GM21528 (cell line): ENCODE results near the gene ASTN1.

Experiments used
- ATAC-seq: cut with Tn5 transposase; IDR thresholded peaks from one replicate; pipeline ENCODE4 v1.9.1; 2021; ENCODE audit warnings: mild to moderate bottlenecking, moderate library complexity; ENCODE audit not compliant: unreplicated experiment, low FRiP score

The ASTN1 gene

DNA sequence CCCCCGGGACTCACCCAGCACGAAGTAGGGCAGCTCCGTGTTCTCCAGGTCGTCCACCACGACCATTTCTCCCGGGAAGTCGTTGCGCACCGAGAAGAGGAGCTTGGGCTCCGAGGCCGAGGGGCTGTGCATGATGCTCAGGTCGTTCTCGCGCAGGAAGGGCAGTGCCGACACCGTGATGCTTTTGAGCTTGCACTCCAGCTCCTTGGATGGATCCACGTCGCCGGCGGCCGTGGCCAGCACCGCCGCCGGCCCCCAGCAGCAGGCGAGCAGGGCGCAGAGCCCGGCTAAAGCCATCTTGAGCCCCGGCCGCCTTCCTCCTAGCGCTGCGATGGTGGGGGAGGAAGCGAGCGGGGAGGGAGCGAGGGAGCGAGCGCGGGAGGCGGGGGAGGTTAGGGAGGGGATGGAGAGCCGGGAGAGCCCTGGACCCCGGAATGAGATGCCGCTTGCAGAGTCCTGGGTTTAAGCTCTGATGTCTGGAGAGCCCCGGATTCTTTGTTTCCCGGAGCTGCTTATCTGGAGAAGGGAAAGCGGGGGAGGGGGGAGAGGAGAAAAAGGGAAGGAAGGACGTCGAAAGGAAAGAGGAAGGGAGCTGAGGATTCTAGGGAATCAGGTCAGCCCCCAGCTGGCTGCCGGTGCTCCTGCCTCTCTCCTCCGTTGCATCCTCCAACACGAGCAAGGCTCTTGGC, at the start of gene ASTN1:
ASTN1 (minus strand) TSS at position 333 of the 689 bp plus-strand sequence; CDS start at position 297, 36 bp downstream.
- ATAC-seq, result no peak

DNA sequence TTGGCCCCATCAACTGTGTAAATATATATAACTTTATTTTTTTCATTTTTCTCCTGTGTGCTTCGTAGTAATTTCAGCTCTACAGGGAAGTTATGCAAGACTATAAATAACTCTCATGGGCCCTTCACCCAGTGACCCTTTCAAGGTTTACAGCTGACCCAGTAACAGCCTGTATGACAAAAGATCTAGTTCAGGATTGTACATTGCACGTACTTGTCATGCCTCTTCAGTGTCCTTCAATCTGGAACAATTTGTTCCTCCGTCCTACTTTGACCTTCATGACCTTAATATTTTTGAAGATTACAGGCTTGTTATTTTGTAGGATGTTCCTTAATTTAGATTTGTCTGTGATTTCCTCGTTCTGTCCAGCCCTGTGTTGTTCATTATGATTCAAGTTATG, 46.7 kb upstream of the ASTN1 start:
- no peak for ATAC-seq

DNA sequence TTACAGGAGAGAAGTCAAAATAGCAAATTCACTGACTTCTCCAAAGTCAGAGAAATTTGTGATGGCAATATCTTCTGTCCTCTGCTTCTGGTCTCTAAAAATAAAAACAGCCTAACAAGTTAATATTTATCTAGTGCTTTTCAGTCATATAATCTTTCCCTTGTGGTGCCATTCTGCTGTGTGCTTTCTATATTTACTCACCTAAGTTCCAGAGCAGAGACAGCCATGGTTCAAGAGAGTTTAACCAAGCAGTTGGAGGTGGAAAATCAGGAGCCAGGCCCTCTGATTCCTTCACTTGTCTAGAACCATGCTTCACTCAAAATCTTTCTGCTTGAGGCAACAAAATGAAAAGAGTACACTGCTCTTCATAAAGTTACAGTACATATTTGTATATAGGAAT, 45.6 kb upstream of the ASTN1 start:
- ATAC-seq, result no peak

DNA sequence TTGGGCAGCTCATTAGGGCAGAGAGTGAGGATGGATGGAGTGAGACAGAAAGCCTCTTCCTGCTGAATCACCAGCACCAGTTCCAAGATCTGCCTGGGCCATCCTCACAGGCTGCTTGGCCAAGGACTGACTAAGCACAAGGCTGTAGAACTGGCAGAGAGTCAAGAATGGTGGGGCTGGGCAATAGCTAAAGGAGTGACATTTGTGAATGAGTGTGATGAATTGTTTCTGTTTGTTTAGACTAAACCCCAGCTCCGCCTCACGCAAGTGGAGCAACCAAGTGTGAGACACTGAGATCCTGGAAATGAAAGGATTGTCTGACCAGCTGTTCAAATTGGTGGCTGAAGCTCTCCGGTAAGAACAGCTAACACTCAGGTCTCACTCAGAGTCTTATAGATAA, 44.8 kb upstream of the ASTN1 start:
- no peak for ATAC-seq

DNA sequence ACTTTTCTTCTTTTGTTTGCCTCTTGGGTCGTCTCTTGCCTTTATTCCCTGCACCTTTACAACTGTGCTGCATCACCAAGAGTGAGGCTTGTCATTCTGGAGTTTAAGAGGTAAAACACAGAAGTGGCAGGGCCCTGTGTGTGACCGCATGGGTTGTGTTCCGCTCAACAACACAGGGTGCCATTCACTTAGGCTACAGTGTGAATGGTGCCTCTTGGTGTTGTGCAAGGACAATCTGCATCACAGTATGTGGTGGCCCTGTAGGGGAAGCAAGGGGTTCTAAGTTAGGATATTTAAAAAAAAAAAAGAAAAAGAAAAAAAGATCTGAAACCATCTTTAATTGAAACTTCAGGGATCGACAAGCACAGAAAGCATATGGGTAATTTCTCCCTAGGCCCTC, 44.4 kb upstream of the ASTN1 start:
- ATAC-seq, result no peak

DNA sequence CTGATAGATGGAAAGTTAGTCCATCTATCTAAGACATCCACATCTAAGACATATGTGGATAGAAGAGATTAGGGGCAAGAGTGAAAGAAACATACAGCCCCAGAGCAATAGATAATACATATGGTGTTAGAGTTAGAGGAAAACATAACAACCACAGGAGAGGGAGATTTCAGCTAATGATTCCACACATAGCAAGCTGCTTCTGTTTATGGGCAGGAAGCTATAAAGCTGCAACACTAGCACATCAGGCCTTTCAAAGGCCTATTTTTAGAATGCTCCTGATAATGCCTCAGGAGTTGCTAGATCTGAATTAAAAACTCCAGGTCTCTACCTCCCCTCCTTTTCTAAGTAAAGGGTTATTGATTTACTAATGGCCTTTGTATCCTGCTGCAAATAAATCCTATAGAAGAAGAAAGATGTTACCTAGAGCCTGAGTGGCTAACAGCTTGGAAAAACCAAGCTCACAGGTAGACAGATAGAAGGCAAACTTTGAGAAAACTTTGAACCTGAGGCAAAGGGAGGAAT, 42.4 kb upstream of the ASTN1 start:
- ATAC-seq, result no peak

DNA sequence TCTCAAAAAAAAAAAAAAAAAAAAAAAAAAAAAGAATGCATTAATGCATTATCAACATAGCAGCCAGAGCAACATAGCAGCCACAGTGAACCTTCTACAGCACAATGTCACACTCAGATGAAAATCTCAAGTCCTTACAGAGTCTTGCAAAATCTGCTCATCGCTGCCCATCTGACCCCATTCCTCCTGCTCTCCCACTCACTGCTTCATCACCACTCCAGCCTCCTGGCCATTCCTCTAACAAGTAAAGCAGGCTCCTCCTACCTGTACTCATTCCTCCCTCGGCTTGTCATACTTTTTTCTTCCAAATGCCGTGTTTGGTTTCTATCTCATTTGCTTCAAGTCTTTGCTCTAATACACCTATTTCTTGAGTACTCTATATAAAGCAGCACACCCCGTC, 35.8 kb upstream of the ASTN1 start:
- ATAC-seq, result no peak

DNA sequence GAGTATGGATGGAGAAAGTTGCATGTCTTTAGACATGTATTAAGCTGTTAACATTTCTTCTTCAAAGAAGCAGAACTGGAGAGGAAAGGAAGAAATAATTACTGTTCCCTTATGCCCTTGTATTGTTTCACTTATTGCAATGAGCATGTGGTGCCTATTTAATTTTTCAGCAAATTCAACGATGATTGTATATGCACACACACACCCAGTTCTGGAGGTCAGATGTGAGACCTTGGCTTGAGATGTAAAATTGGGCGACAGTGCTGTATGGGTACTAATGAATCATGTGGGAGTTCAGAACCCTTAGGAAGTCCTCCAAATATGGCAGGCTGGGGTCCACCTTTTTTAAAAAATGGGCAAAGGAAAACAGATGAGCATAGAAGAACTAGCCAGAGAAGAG, 33.7 kb upstream of the ASTN1 start:
- no peak for ATAC-seq

DNA sequence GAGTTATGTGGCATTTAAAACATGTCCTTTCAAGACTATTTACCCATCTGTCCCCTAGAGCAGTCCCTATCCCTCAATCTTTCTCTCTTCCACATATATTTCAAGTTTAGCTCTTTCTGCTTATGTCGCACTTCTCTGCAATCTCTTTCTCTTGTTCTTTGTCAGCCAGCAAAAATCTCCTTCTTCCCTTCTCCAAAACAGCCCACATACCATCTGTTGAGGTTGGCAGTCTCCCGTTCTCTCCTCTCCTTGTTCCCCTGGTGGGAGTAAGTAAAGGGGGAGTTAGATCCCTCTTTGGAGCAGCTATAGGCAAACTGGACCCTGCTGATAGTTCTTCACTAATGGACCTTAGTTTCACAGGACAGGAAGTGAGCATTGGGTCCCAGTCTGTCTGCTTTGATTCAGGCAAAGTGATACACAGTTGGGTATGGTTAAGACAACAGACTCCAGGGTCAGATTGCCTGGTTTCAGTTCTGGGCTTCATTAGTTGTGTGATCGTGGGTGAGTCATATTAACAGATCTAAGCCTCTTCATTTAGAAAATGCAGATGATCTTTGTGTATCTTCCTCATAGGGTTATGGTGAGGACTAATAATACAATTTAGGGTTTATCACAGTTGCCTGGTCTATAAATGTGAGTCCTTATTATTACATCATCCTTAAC, 25.9 kb upstream of the ASTN1 start:
- no peak for ATAC-seq

DNA sequence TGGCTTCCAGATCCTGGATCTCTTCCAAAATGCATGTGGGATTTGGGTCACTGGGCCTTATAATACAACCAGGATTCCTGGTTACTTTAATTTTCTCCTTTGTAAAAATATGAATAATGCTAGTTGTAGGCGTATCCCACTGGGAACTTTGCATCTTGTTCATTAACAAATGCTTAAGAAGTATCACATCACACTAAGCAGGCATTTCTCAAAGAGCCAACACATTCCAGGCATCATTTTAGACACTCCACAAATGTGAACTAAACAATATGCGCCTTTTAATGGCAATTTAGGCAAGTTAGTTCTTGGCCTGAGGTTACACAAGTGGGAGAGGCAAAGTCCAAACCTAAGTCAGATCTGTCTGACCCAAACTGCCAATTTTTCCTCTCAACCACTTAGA, 22.1 kb upstream of the ASTN1 start:
- no peak for ATAC-seq

DNA sequence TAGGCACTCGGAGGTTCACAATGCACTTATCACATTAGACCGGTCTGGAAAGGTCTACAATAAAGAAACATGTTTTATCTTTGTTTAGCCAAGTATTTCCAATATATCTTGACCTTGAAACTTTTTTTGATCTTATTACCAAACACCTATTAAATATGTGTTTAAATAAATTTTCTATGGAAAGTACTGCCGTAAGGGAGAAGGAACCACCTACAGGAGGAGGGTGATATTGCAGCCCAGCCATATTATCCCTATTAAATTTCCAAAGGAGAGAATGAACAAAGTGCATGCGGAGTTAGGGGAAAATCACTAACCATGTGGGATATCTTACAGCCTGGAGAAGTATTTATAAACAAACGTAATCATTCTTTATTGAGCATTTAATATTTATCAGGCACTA, 20.7 kb upstream of the ASTN1 start:
- no peak for ATAC-seq

DNA sequence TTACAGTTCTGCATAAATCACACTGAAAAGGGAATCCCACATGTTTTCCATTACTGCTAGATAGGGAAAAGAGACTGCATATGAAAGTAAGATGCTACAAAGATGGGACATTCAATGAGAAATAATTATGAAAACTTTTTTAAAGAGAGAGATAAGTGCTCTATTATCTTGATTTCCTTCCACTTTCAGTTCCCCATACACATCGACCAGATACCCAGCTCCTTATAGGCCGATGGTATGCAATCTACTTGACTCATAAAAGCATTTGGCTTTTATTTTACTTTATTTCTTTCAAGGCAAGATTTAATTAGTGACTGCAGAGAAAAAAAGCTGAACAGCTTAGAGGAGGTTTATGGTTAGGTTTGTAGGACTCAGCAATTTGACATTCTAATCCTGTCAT, 19.3 kb upstream of the ASTN1 start:
- no peak for ATAC-seq

DNA sequence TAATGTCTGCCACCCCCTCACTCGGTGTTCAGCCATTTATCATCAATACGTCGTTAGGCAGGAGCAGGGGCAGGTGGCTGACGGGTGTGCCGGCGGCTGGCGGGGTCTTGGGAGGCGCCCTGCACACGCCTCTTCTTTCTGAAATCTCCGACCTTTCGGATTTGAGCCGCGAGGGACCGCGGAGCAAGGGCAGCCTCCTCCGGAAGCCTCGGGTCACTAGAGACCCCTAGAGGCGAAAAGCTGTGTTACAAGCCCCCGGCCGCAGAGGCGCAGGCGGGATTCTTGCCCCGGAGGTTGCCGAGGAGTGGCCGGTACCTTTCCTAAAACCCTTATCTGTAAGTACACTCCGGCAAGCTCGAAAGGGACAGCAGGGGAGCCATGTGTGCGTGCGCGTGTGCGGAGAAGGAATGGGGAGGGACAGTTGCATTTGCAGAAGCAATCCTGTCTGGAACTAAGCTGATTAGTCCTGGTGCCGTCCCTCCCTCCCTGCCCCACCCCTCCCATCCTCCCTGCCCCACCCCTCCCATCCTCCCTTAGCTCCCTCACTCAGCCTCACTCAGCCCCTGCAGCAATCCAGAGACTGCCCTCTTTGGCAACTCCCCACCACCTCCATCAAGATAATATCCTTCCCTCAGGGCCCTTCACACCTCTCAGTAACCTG, 17.2 kb upstream of the ASTN1 start:
- ATAC-seq, result peak; percentile 94

DNA sequence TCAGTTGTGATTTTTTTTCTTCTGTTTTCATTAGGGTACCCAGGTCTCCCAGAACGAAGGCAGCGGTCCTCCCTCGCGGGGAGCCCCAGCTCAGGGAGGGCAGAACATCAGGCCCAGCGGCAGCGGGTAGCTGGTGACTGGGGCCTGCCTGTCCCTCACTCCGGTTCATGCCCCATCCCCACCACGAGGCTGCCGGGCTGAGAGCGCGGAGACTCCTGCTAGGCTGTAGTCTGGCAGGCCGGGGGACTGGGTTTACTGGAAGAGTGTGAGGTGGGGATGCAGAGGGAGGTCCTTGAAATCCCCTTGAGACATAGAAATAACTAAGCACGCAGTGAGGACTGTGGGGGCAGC, 16.7 kb upstream of the ASTN1 start:
- peak; percentile 20 for ATAC-seq

DNA sequence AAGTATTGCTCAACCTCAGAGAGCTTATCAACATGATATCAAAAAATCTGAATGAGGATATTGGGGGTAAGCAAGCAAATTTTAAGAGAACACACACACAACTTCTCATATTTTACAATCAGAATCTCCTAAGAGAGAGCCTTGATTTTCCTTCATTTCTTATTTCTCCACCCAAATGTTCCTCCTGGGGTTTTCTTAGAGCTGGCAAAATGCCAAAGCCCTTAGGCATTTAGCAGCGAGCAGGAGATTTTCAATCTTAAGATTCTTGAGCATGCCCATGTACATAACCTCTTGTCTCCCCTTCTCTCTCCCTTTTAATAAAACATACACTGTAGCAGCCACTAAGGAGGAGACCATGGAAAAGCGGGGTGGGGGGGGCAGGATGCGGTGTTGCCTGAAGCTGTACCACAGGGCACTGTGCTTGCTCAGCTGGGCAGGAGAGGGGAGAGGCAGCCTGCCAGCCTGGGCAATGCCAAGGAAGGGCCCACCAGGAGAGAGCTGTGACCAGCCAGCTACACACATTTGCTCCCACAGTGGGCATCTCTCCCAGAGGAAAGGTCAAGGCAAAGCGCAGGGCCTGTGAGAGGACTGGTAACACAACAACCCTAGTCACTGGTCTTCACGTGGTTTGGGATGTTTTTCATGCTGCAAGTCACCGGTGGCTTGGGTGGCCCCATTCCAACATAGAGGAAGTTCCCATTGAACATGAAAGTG, 10.6 kb upstream of the ASTN1 start:
- ATAC-seq, result no peak

DNA sequence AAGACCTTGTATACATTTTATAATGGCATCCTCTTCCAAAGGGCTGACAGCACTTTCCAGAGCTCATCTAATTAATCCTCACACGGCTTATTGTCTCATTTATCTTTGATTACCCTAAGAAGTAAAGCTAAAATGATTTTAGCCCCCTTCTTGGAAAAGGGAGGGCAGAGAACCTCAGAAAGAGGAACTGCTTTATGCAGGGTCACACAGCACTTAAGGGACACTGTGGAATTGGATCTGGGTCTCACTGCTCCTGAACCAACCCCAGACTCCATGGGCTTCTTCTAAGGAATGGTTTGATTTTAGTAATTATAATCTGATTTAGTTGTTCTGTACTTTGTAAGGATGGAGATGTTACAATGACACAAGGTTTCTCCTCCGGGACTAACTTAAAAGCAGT, 9.5 kb upstream of the ASTN1 start:
- ATAC-seq, result no peak

DNA sequence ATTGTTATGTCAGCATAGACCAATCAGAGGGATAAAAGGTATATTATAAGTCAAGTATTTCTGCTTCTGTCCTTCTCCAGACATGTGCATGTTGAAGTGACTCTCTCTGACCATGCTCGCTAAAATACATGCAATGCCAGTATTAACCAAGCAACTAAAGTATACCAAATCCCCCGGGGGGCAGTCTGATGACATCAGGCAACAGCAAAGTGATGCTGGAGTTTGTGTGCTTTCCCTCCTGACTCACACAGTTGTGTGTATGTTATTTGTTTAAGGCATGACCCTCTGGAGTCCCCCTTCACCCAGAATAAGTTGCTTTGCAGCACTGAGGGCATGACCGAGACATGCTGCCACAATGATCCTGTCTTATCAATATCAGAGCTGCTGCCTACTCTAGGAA, 8.4 kb upstream of the ASTN1 start:
- no peak for ATAC-seq

DNA sequence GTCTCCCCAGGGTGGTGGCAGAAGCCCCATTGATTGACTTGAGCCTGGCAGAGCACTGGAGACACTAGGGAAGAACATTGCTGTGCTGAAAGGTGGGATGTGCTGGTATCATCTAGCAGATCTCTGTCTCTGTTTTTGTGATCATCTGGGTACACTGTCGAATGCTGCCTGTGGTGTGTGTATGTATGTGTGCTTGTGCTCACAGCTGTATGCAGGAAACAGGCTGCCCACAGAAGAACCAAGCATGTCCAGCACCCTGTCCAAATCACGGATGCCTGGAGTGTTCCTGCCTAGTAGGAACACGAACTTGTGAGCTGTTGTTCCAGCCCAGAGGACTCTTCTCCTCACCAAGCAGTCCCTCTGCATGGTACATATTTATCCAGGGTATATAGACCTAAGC, 7.8 kb upstream of the ASTN1 start:
- no peak for ATAC-seq

DNA sequence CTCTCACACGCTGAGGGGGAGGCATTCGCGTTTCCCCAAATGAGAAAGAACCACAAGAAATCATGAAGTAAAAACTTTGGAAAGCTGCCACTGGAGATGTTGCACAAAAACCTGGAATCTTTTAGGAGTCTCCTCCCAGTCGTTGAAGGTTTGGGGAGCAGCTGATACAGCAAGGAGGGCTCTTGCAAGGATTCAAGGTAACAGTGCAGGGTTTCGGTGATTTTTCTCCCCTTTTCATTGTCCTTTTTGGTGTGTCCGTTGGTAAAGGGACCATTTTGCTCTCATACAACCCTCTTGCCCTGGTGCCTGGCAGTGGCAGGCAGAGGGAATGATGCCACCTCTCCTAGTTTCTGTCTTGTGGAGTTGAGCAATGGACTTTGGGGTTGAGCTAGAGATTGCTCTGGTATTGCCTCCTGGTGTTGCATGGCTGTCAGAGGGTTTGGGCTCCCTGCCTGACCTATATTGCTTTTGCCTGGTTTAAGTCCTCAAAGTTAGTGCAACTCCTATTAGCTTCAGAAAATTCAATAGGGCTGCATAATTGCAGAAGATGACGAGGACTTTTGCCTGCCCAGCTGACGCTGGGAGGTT, 7.1 kb upstream of the ASTN1 start:
- ATAC-seq, result no peak

DNA sequence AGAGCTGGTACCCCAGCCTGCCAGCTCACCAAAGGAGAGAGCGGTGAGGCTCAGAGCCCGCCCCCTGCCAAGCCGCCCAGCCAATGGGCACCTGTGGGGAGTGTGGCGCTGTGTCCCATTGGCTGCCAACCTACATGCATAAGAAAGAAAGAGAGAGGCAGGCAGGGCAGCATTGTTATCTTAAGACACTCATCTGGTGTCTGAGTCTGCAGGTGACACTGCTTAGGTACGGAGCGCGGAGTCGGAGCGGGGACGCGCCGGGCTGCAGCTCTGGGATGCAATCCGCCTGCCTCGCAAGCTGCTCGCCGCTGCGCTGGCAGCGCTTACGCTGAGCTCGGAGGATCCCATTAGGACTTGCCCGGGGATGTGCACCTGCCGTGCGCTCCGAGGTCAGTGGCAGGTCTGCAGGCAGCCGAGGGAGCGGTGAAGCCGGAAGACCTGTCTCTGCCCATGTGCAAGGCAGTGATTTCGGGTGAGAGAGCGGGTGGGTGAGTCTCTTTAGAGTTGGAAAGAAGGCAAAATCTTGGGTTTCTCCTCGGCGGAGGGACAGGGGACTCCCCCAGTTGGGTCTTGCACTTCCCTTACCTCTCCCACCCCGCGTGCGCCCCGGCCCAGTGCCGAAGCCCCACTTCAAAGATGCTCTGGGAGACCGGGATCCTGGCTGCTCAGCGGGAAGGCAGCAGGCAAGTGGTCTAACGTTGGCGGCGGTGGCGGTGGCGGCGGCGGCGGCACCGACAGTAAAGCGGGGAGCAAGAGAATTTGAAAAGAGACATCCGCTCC, 6.4 kb upstream of the ASTN1 start, which contains the start of gene BRINP2:
BRINP2 (plus strand) TSS at position 203 of the 780 bp plus-strand sequence. CDS start 58,919 bp downstream, outside the sequence.
- ATAC-seq, result no peak
